Heart left ventricle (tissue), 13 donors: ENCODE data around the gene CNDP2.

ENCODE experiments used
- POLR2A ChIP-seq, 2 donors: fragments of 450-650 bp; IDR thresholded peaks; one replicate each; pipeline ENCODE4 v1.6.1; 2017; ENCODE audit warnings: antibody characterized with exemption in 2 of 2, mild to moderate bottlenecking in 2 of 2, moderate library complexity in 2 of 2
- TF ChIP-seq, protein P1 (sequence below), 12 donors: fragments of 200-600 bp; sonication (generic) in 4 of 12; IDR thresholded peaks; one replicate each; pipeline versions ENCODE4 v1.5.0 to v1.8.0; 2018 to 2022; ENCODE audit warnings: antibody characterized with exemption in 12 of 12, mild to moderate bottlenecking in 5 of 12
- donor health status: ischemic (EF 13 %, LVEDD 7.1; RV severe dilation, severe dysfunction).
- donor health status: DM: no; HTN: yes; CAD: no.
- donor health status: DM: no; HTN: no; CAD: no.
- donor health status: ischemic (EF 25% LVEDD 6.9; RV normal size, moderate dysfunction).
- donor health status: ischemic (EF 25% LVEDD 5.7; RV mildly dilated, moderate dysfunction).
- donor health status: ischemic (EF 35%, LVEDD 5.7; RV mildly dilated, moderate dysfunction).
- donor health status: nonischemic (EF 11% LVEDD 7.7; RV severe dilation, severe dysfunction).
- donor health status: DM: yes; HTN: yes; CAD: no.
- donor health status: PGD.
- donor health status: ischemic (EF 29% LVEDD 5.4; RV normal size, mild dysfunction).
- donor health status: nonischemic (EF 23%, LVEDD 6.1; RV moderate dilation, normal function).

- TF ChIP-seq, protein P1, sequence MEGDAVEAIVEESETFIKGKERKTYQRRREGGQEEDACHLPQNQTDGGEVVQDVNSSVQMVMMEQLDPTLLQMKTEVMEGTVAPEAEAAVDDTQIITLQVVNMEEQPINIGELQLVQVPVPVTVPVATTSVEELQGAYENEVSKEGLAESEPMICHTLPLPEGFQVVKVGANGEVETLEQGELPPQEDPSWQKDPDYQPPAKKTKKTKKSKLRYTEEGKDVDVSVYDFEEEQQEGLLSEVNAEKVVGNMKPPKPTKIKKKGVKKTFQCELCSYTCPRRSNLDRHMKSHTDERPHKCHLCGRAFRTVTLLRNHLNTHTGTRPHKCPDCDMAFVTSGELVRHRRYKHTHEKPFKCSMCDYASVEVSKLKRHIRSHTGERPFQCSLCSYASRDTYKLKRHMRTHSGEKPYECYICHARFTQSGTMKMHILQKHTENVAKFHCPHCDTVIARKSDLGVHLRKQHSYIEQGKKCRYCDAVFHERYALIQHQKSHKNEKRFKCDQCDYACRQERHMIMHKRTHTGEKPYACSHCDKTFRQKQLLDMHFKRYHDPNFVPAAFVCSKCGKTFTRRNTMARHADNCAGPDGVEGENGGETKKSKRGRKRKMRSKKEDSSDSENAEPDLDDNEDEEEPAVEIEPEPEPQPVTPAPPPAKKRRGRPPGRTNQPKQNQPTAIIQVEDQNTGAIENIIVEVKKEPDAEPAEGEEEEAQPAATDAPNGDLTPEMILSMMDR (IDR thresholded peaks at IDR 0.05), result no peak
- TF ChIP-seq POLR2A (IDR thresholded peaks at IDR 0.05), result no peak
Observed at GRCh38 chr18:74573053-74573452, 76.9 kb downstream of the CNDP2 start.
